BJ (cell line): ENCODE measurements around the gene KMO. TPM values are rescaled to one million over a fixed set of nuclear protein-coding genes. Genes with fewer than 3 reads are reported as not detected.

Experiments
- CTCF ChIA-PET: fragments of 350-600 bp; formaldehyde crosslinking; extraction: SDS; loops from one replicate; lab custom pipeline; 2021; ENCODE audit warnings: antibody characterized with exemption, inconsistent platforms; lab: Yijun Ruan, JAX
- POLR2A ChIA-PET: fragments of 300-600 bp; sonication (Branson Sonifier 250); formaldehyde crosslinking; extraction: SDS; loops from one replicate; lab custom pipeline; 2021; ENCODE audit warnings: antibody characterized with exemption; lab: Charles Lee
- DNase-seq: peaks from one replicate; pipeline ENCODE4 v3.0.0-alpha.2; 2011; ENCODE audit warnings: low read depth
- H3K27me3 ChIP-seq: 2 replicates; pipeline ENCODE4 v1.6.0; 2011; ENCODE audit warnings: low read length; ENCODE audit not compliant: control insufficient read depth, insufficient read depth
- H3K36me3 ChIP-seq: 2 replicates; pipeline ENCODE4 v1.5.1; 2011; ENCODE audit warnings: low read length; ENCODE audit not compliant: control insufficient read depth, insufficient read depth
- H3K4me3 ChIP-seq: 2 replicates; pipeline ENCODE4 v1.5.1; 2011; ENCODE audit warnings: low read depth, mild to moderate bottlenecking, control low read depth, low read length
- polyA plus RNA-seq: library from polyadenylated mRNA; depleted of rRNA; stranded (reverse); fragments of >200 nt; gene quantifications from 2 replicates; pipeline ENCODE4 v1.2.3, GENCODE V29; 2011
- TF ChIP-seq, protein P1 (sequence below): IDR thresholded peaks from 2 replicates; pipeline ENCODE4 v1.5.1; 2011; ENCODE audit warnings: low read depth, mild to moderate bottlenecking, control low read depth, inconsistent platforms, low read length, moderate library complexity; ENCODE audit not compliant: insufficient read depth

Gene KMO
- polyA plus RNA-seq, 1 experiment = not detected

- ChIA-PET CTCF (interaction anchor here (0.7 to 4.0 kb wide), 11 partner anchors 10 to 386 kb away, joined by 3 to 37 read pairs (median 6); partner anchors contain the start of gene EXO1), POLR2A (no interaction called here)
- TF ChIP-seq, protein P1, sequence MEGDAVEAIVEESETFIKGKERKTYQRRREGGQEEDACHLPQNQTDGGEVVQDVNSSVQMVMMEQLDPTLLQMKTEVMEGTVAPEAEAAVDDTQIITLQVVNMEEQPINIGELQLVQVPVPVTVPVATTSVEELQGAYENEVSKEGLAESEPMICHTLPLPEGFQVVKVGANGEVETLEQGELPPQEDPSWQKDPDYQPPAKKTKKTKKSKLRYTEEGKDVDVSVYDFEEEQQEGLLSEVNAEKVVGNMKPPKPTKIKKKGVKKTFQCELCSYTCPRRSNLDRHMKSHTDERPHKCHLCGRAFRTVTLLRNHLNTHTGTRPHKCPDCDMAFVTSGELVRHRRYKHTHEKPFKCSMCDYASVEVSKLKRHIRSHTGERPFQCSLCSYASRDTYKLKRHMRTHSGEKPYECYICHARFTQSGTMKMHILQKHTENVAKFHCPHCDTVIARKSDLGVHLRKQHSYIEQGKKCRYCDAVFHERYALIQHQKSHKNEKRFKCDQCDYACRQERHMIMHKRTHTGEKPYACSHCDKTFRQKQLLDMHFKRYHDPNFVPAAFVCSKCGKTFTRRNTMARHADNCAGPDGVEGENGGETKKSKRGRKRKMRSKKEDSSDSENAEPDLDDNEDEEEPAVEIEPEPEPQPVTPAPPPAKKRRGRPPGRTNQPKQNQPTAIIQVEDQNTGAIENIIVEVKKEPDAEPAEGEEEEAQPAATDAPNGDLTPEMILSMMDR = no peak
Observed at GRCh38 chr1:241612533-241613477, 80.6 kb downstream of the KMO start.

DNA sequence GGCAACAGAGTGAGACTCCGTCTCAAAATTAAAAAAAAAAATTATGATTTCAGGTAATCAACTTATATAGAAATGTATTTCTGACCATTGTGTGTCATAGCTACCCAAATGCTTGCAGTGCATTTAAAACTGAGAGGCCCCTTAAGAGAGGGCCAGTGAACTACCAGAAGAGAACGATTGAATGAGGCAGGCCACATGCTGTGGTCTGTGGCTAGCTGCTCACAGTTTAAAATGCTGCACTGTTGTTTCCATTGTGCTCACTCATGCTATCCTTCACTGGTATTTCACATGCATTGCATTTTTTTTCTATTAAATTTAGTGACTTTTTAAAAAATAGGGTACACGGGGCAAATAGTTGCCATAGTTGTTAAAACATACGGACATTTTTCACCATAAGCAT, 82.0 kb downstream of the KMO start:
- no peaks in the 10 kb centered on the region for H3K27me3 ChIP-seq
- no peaks in the 10 kb centered on the region for H3K36me3 ChIP-seq

More at GRCh38 chr1:241612533-241613477, 80.6 kb downstream of the KMO start:
- Histone ChIP-seq H3K36me3 (no peaks in the 10 kb centered on the region), H3K4me3 (no peak overlapping the region), H3K27me3 (no peaks in the 10 kb centered on the region)
- DNase-seq = no peak

DNA sequence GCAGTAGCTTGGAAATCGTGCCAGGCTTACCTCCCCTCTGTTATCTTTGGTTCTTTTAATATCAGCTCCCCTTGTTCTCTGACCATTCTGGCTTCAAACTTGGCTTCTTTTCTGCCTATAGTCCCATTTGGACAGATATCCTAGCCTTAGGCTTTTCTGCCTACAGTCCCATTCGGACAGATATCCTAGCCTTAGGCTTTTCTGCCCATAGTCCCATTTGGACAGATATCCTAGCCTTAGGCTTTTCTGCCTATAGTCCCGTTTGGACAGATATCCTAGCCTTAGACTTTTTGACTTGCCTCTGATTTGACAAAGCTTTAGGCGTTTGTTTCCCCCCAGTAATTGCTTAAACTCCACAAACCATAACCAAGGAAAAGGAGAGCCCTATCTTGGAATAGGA, 82.4 kb downstream of the KMO start:
- Histone ChIP-seq H3K4me3 (no peak overlapping the region), H3K27me3 (no peaks in the 10 kb centered on the region), H3K36me3 (no peaks in the 10 kb centered on the region)
- DNase-seq = no peak
- ChIA-PET POLR2A (no interaction called here), CTCF (interaction anchor here (1.2 kb wide), 1 partner anchor 73 kb away, joined by 3 read pairs; no protein-coding TSS in a partner anchor)
- TF ChIP-seq, protein P1 = no peak

More for the DNA sequence above, 82.0 kb downstream of the KMO start:
- no peak overlapping the region for H3K4me3 ChIP-seq
- ChIA-PET POLR2A (no interaction called here), CTCF (interaction anchor here (1.2 kb wide), 1 partner anchor 73 kb away, joined by 3 read pairs; no protein-coding TSS in a partner anchor)
- DNase-seq = no peak
- TF ChIP-seq, protein P1 = no peak

DNA sequence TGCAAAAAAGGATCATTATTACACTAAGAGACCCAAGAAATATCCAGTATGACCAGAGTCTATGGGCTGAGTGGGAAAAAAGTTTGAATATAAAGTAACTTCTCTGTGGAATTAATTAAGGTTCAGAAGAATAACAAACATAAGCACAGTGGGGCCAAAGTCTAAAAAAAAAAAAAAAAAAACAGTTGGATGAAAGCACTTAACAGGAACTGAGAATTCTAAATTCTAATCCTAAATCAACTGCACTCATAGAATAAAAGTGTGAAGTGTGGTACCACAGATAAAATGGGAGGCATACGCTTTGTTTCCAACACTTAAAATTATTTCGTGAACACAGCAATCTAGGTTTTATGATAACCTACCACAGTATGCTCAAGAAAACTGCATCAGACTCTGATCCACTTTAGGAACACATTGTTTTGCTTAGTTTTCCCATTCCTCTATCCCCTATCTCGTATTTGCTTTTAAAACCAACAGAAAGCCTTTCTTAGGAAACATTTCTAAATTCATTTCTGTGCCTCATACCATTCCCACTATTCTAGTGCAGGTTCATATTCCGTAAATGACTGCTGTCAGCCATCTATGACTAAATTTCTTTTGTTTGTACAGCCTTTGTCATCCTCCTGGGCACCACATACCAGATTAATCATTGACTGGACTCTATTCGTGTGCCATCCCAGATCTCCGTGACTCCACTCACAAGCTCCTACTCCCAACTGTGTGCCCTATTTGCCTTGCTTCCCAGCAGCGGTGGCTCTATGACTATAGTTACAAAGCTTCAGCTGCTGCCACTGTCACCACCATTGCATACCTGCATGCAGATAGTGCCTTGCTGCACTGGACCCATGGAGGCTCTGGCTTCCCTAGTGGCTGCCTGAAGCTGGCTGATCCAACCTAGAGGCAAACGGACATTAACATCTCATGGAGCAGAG, 83.1 kb downstream of the KMO start:
- DNase-seq = no peak
- Histone ChIP-seq H3K36me3 (no peaks in the 10 kb centered on the region), H3K27me3 (no peaks in the 10 kb centered on the region), H3K4me3 (no peak overlapping the region)
- TF ChIP-seq, protein P1 = no peak
- CTCF ChIA-PET = no interaction called here
- POLR2A ChIA-PET = no interaction called here

DNA sequence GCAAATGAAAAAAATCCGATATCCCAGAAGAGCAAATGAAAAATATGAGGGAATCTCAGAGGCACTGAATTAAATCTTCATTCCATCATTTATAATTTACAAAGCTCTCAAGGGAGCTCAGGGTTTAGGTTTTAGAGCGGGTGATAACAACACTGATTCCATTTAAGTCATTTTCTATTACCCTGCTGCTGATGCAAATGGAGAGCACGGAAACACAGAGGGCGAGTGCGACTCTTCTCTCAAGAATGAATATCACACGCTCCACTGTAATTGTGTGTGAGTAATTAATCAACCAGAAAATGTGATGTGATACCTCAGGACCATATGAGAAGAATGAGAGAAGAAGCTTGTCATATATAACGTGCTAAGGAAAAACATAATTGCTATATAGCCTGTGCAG, 85.2 kb downstream of the KMO start:
- POLR2A ChIA-PET = no interaction called here
- Histone ChIP-seq H3K27me3 (no peaks in the 10 kb centered on the region), H3K4me3 (no peak overlapping the region), H3K36me3 (no peaks in the 10 kb centered on the region)
- CTCF ChIA-PET = interaction anchor here (0.6 kb wide), 1 partner anchor 97 kb away, joined by 3 read pairs; no protein-coding TSS in a partner anchor
- DNase-seq = no peak
- TF ChIP-seq, protein P1 = no peak
